Activated naive CD4-positive, alpha-beta T cell treated with anti-CD3 and anti-CD28 coated beads, Interleukin-2, amount 50 U/mL, for 24 hours (primary cell): ENCODE measurements around the gene CEACAM3.

Experiments
- H3K27ac Mint-ChIP-seq: one replicate; pipeline ENCODE4 v1.8.0; 2021; ENCODE audit warnings: mild to moderate bottlenecking, mixed read lengths
- H3K27me3 Mint-ChIP-seq: one replicate; pipeline ENCODE4 v1.8.0; 2021; ENCODE audit warnings: mixed read lengths
- H3K36me3 Mint-ChIP-seq: one replicate; pipeline ENCODE4 v1.8.0; 2021; ENCODE audit warnings: mixed read lengths
- H3K4me1 Mint-ChIP-seq: one replicate; pipeline ENCODE4 v1.8.0; 2021; ENCODE audit warnings: mixed read lengths
- H3K4me3 Mint-ChIP-seq: one replicate; pipeline ENCODE4 v1.8.0; 2021; ENCODE audit warnings: mild to moderate bottlenecking, mixed read lengths
- H3K9me3 Mint-ChIP-seq: one replicate; pipeline ENCODE4 v1.8.0; 2021; ENCODE audit warnings: mixed read lengths

The CEACAM3 gene

GRCh38 chr19:41808663-41809566 lies 12.5 kb downstream of the CEACAM3 start:
- H3K4me1 Mint-ChIP-seq = no peaks in the 10 kb centered on the region
- peaks cover 6% of the 10 kb centered on the region for H3K27me3 Mint-ChIP-seq

DNA sequence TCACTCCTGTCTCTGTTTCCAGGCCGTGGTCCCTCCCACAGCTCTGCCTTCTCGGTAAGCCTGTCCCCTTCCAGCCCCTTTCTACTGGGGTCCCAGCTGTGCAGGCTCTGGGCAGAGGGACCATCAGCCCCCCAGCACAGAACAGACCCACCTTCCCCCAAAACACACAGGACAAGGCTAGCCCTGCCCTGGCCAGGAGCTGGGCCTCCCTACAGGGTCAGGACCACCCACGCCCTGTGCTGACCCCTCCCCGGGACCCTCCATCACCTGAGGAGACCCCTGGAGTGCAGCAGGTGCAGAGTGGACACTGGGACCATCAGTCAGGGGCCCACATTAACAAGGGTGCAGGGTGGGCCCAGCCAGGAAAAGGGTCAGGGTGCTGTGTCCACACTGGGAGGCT lies 13.9 kb downstream of the CEACAM3 start:
- H3K4me3 Mint-ChIP-seq = no peak overlapping the region
- no peak overlapping the region for H3K27ac Mint-ChIP-seq
- no peaks in the 10 kb centered on the region for H3K9me3 Mint-ChIP-seq
- H3K4me1 Mint-ChIP-seq = peaks cover 8% of the 10 kb centered on the region
- H3K36me3 Mint-ChIP-seq = no peaks in the 10 kb centered on the region
- peaks cover 6% of the 10 kb centered on the region for H3K27me3 Mint-ChIP-seq

More at GRCh38 chr19:41808663-41809566, 12.5 kb downstream of the CEACAM3 start:
- H3K36me3 Mint-ChIP-seq = no peaks in the 10 kb centered on the region
- H3K27ac Mint-ChIP-seq = peak overlapping the region; percentile 46
- no peak overlapping the region for H3K4me3 Mint-ChIP-seq
- H3K9me3 Mint-ChIP-seq = no peaks in the 10 kb centered on the region

GRCh38 chr19:41811036-41811435 lies 14.6 kb downstream of the CEACAM3 start:
- peaks cover 10% of the 10 kb centered on the region for H3K4me1 Mint-ChIP-seq

DNA sequence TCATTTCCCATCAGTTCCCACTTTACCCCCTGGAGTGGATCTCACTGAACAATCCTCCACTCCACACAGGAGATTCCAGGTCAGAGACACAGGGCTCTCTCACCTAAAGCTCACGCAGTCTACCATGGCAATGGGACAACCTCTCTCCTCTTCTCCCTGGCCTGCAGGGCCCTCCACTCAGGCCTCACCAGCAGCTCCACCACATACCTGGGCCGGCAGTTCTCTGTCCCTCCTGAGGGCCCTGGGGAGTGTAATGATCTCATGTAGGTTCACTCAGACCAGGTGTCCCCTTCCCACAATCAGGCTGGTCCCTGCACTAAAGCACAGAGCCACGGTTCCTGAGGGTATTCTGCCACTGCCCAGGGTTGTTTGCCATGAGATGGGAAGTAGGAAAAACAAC lies 15.6 kb downstream of the CEACAM3 start:
- no peaks in the 10 kb centered on the region for H3K36me3 Mint-ChIP-seq
- no peak overlapping the region for H3K27ac Mint-ChIP-seq
- H3K27me3 Mint-ChIP-seq = peaks cover 6% of the 10 kb centered on the region
- no peak overlapping the region for H3K4me3 Mint-ChIP-seq
- peaks cover 10% of the 10 kb centered on the region for H3K4me1 Mint-ChIP-seq
- no peaks in the 10 kb centered on the region for H3K9me3 Mint-ChIP-seq

More at GRCh38 chr19:41811036-41811435, 14.6 kb downstream of the CEACAM3 start:
- no peaks in the 10 kb centered on the region for H3K36me3 Mint-ChIP-seq
- H3K27ac Mint-ChIP-seq = no peak overlapping the region
- H3K4me3 Mint-ChIP-seq = no peak overlapping the region
- H3K27me3 Mint-ChIP-seq = peaks cover 6% of the 10 kb centered on the region
- no peaks in the 10 kb centered on the region for H3K9me3 Mint-ChIP-seq

GRCh38 chr19:41813911-41814310 lies 17.5 kb downstream of the CEACAM3 start:
- no peaks in the 10 kb centered on the region for H3K9me3 Mint-ChIP-seq

GRCh38 chr19:41815301-41815700 lies 18.9 kb downstream of the CEACAM3 start:
- H3K9me3 Mint-ChIP-seq = no peaks in the 10 kb centered on the region
- no peak overlapping the region for H3K27ac Mint-ChIP-seq
- no peaks in the 10 kb centered on the region for H3K27me3 Mint-ChIP-seq
- H3K4me1 Mint-ChIP-seq = peaks cover 10% of the 10 kb centered on the region
- H3K36me3 Mint-ChIP-seq = no peaks in the 10 kb centered on the region
- no peak overlapping the region for H3K4me3 Mint-ChIP-seq

More at GRCh38 chr19:41813911-41814310, 17.5 kb downstream of the CEACAM3 start:
- Mint-ChIP-seq H3K4me1 (peaks cover 10% of the 10 kb centered on the region), H3K27ac (no peak overlapping the region), H3K4me3 (no peak overlapping the region), H3K36me3 (no peaks in the 10 kb centered on the region), H3K27me3 (peaks cover 6% of the 10 kb centered on the region)

DNA sequence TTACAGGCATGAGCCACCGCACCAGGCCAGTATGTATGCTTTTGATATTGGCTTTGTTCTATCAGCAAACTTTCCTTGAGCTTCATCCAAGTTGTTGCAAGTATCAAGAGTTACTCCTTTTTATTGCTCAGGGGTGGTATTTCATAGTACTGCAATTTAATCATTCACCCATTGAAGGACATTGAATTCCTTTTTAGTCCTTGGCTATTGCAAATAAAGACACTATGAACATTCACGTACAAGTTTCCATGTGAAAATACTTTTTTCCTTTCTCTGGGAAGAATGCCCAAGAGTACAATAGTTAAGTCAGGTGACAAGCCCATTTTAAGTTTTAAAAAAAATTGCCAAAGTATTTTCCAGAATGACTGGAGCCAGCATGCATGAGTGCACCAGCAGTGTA lies 20.4 kb downstream of the CEACAM3 start:
- peaks cover 4% of the 10 kb centered on the region for H3K27me3 Mint-ChIP-seq
- no peak overlapping the region for H3K27ac Mint-ChIP-seq
- no peaks in the 10 kb centered on the region for H3K36me3 Mint-ChIP-seq
- H3K4me1 Mint-ChIP-seq = peaks cover 10% of the 10 kb centered on the region
- H3K9me3 Mint-ChIP-seq = no peaks in the 10 kb centered on the region
- no peak overlapping the region for H3K4me3 Mint-ChIP-seq

DNA sequence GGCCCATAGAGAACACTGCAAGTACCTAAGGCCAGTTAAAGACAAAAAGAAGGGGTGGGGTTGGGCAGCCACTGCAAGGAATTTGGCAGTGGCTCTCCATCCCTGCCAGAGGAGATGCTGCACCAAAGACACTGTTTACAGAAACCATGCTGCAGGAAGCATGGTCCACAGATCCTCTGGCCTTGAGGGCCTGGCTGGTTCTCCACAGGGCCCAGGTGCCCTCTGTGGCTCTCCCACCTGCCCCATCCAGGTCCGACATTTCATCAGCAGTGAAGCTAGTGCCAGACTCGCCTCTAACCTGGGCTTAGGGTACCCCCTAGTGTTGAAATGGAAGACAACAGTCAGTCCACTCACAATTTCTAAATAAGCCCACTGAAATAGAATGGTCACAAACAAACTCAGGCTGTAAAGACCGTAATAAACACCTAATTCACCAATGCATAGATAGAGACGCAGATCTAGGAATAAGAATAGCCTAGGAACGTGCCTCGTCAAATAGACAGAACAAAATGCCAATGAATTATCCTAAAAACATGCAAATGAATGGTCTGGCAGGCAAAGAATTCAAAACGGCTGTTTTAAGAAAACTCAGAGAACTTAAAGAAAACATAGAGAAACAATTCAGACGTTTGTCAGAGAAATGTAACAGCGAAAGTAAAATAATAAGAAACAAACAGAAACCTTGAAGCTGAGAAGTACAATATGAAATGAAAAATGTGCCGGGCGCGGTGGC lies 24.8 kb downstream of the CEACAM3 start:
- Mint-ChIP-seq H3K27me3 (peaks cover 12% of the 10 kb centered on the region), H3K4me3 (no peak overlapping the region), H3K4me1 (no peaks in the 10 kb centered on the region), H3K27ac (no peak overlapping the region), H3K9me3 (no peaks in the 10 kb centered on the region), H3K36me3 (no peaks in the 10 kb centered on the region)

DNA sequence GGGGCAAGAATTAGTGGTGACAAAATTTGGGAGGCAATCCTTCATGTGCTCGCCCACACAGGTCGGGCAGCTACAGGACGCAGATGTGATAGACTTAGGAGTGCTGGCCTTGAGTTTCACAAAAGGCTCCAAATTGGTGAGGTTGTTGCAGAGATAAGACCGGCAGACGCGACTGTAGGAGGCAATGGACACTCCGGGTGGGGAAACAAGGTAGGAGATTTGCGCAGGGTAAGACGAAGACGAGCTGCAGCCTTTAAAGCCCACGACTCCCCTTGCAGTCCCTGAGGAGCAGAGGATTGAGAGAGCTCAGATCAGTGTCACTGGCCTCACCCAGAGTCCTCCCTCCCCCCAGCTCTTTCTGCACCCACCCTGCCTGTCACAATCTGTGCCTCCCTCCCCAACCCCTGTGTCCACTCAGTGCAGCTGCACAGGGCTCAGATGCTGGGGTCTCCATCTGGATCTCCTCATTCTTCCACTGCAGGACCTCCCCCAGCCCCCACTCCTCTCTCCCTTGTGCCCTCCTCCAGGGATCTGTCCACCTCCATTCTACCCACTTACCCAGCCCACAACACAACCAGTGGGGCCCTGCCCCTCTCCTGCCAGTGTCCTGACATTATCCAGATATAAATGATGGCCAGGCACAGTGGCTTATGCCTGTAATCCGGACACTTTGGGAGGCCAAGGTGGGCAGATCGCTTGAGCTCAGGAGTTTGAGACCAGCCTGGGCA lies 41.8 kb downstream of the CEACAM3 start:
- Mint-ChIP-seq H3K9me3 (no peaks in the 10 kb centered on the region), H3K36me3 (no peaks in the 10 kb centered on the region), H3K4me1 (no peaks in the 10 kb centered on the region), H3K27ac (no peak overlapping the region), H3K4me3 (no peak overlapping the region), H3K27me3 (peaks cover 3% of the 10 kb centered on the region)

GRCh38 chr19:41839211-41839610 lies 42.8 kb downstream of the CEACAM3 start:
- Mint-ChIP-seq H3K9me3 (no peaks in the 10 kb centered on the region), H3K27ac (no peak overlapping the region), H3K4me3 (no peak overlapping the region), H3K4me1 (no peaks in the 10 kb centered on the region), H3K27me3 (peaks cover 3% of the 10 kb centered on the region), H3K36me3 (no peaks in the 10 kb centered on the region)

- H3K4me3 Mint-ChIP-seq = no peak overlapping the region
- H3K4me1 Mint-ChIP-seq = no peaks in the 10 kb centered on the region
- H3K9me3 Mint-ChIP-seq = no peaks in the 10 kb centered on the region
- H3K27ac Mint-ChIP-seq = no peak overlapping the region
- peaks cover 2% of the 10 kb centered on the region for H3K27me3 Mint-ChIP-seq
- no peaks in the 10 kb centered on the region for H3K36me3 Mint-ChIP-seq
Measured at GRCh38 chr19:41843371-41843770, 47.0 kb downstream of the CEACAM3 start.

- no peaks in the 10 kb centered on the region for H3K4me1 Mint-ChIP-seq
- no peaks in the 10 kb centered on the region for H3K27me3 Mint-ChIP-seq
- no peaks in the 10 kb centered on the region for H3K9me3 Mint-ChIP-seq
- no peaks in the 10 kb centered on the region for H3K36me3 Mint-ChIP-seq
- H3K27ac Mint-ChIP-seq = no peak within 1 kb of the TSS
- no peak within 1 kb of the TSS for H3K4me3 Mint-ChIP-seq
Measured at GRCh38 chr19:41844601-41845000, 48.2 kb downstream of the CEACAM3 start, which contains the start of gene LYPD4. Gene LYPD4, minus strand, starts transcription at chr19:41844683. Its CDS starts 5,398 bp downstream, at chr19:41839285.

DNA sequence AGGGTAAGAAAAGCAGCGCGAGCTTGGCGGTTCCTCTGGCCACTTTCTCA lies 48.4 kb downstream of the CEACAM3 start, which contains the start of gene DMRTC2:
Gene DMRTC2, plus strand, starts transcription at position 42 of the 50 bp plus-strand sequence. CDS start 2,387 bp downstream, outside the sequence.
- H3K27ac Mint-ChIP-seq = no peak within 1 kb of the TSS
- no peaks in the 10 kb centered on the region for H3K36me3 Mint-ChIP-seq
- H3K4me3 Mint-ChIP-seq = no peak within 1 kb of the TSS
- no peaks in the 10 kb centered on the region for H3K9me3 Mint-ChIP-seq
- H3K27me3 Mint-ChIP-seq = no peaks in the 10 kb centered on the region
- no peaks in the 10 kb centered on the region for H3K4me1 Mint-ChIP-seq

DNA sequence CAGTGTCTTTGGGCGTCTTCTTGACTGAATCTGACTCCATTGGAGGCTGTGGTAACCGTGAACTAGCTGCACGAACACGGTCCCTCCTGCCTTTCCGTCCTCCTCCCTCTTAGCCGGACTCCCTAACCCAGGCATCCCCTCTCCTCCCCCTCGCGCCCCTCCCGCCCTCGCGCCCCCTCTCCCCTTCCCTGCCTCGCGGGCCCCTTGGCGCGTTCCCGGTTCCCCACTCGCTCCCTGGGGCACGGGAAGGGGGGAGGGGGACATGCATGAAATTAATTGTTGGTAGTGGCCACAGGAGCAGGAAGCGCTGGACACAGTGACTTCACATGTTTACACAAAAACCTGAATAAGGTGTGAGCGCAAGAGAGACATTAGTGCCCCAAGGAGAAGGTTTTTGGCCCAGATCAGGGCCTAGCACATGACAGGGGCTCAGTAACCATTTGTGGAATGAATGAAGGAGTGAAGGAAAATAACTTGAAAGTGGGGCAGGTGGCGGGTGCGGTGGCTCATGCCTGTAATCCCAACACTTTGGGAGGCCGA lies 48.7 kb downstream of the CEACAM3 start:
- Mint-ChIP-seq H3K27me3 (no peaks in the 10 kb centered on the region), H3K27ac (no peak overlapping the region), H3K36me3 (no peaks in the 10 kb centered on the region), H3K9me3 (no peaks in the 10 kb centered on the region), H3K4me3 (no peak overlapping the region), H3K4me1 (no peaks in the 10 kb centered on the region)

DNA sequence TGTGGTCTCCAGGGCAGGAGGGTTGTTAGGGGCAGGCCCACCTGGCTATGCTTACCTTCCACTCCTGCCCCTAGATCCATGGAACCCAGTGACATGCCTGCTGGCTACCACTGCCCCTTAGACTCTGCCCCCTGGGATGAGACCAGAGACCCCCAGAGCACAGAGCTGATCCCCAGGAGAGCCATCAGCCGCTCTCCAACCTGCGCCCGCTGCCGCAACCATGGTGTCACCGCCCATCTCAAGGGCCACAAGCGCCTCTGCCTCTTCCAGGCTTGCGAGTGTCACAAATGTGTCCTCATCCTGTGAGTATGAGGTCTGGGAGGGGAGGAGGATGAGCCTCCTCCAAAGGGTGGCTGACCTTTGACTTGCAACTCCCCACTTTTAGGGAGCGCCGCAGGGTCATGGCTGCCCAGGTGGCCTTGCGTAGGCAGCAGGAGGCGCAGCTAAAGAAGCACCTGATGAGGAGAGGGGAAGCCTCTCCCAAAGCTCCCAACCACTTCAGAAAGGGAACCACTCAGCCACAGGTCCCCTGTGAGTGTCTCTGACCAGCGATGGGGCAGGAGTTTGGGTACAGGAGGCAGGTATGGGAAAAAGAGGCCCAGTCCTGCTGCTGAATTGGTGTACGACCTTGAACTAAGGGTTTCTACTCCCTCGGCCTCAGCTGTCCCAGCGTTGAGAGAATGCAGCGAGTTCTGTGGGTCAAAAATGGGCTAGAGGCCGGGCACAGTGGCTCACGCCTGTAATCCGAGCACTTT lies 51.1 kb downstream of the CEACAM3 start:
- Mint-ChIP-seq H3K27me3 (no peaks in the 10 kb centered on the region), H3K4me3 (no peak overlapping the region), H3K36me3 (no peaks in the 10 kb centered on the region), H3K27ac (no peak overlapping the region), H3K4me1 (no peaks in the 10 kb centered on the region), H3K9me3 (no peaks in the 10 kb centered on the region)
